IMR-90 (cell line): ENCODE results near the gene PHC3. TPM values are rescaled to one million over a fixed set of nuclear protein-coding genes. Genes with fewer than 3 reads are reported as not detected.

Experiments
- ATAC-seq: fragments of 200-7000 bp; cut with Tn5 transposase; 2 replicates; pipeline ENCODE4 v1.9.1; 2020; ENCODE audit warnings: low read depth, mild to moderate bottlenecking, moderate library complexity
- BruUV-seq: library from RNA; stranded (reverse); fragments of 400-500 nt; replicated peaks from 2 replicates; lab custom pipeline; 2021; lab: Mats Ljungman, UMichigan
- CTCF ChIA-PET: fragments of 300-600 bp; formaldehyde crosslinking; extraction: SDS; loops from one replicate; lab custom pipeline; 2021; ENCODE audit warnings: antibody characterized with exemption; lab: Yijun Ruan, JAX
- POLR2A ChIA-PET: fragments of 300-600 bp; sonication (Branson Sonifier 250); formaldehyde crosslinking; loops from one replicate; lab custom pipeline; 2022; ENCODE audit warnings: antibody characterized with exemption; ENCODE audit not compliant: unreplicated experiment; lab: Charles Lee
- DNase-seq: peaks from one replicate; pipeline ENCODE4 v3.0.0; 2013
- H2AFZ ChIP-seq: replicated peaks from 2 replicates; pipeline ENCODE3; 2013; ENCODE audit warnings: low read length, mild to moderate bottlenecking; ENCODE audit not compliant: poor library complexity
- H2AK5ac ChIP-seq: 2 replicates; pipeline ENCODE4 v1.6.1; 2013; ENCODE audit warnings: low read depth, low read length, inconsistent platforms
- H2AK9ac ChIP-seq: replicated peaks from 2 replicates; pipeline ENCODE3; 2013; ENCODE audit warnings: mild to moderate bottlenecking, low read depth, low read length, moderate library complexity; ENCODE audit not compliant: poor library complexity
- H2BK120ac ChIP-seq: 2 replicates; pipeline ENCODE4 v1.6.1; 2013; ENCODE audit warnings: low read depth, low read length, inconsistent platforms
- H2BK15ac ChIP-seq: 3 replicates; pipeline ENCODE4 v1.6.1; 2013; ENCODE audit warnings: low read depth, low read length, inconsistent platforms
- H2BK20ac ChIP-seq: 2 replicates; pipeline ENCODE4 v1.6.1; 2013; ENCODE audit warnings: low read depth, mild to moderate bottlenecking, inconsistent platforms, low read length, moderate library complexity
- H2BK5ac ChIP-seq: 2 replicates; pipeline ENCODE4 v1.6.1; 2013; ENCODE audit warnings: mild to moderate bottlenecking, low read depth, low read length, inconsistent platforms; ENCODE audit not compliant: poor library complexity, severe bottlenecking
- H3K14ac ChIP-seq: replicated peaks from 2 replicates; pipeline ENCODE4 v1.6.1; 2013; ENCODE audit warnings: low read depth, low read length, inconsistent platforms
- H3K18ac ChIP-seq: 2 replicates; pipeline ENCODE4 v1.6.1; 2013; ENCODE audit warnings: low read depth, low read length, control low read depth
- H3K23ac ChIP-seq: 2 replicates; pipeline ENCODE4 v1.6.1; 2013; ENCODE audit warnings: low read depth, low read length, inconsistent platforms
- H3K27ac ChIP-seq: 2 replicates; pipeline ENCODE4 v1.5.1; 2013; ENCODE audit warnings: mild to moderate bottlenecking, control low read depth, low read length; ENCODE audit not compliant: insufficient read depth
- H3K27me3 ChIP-seq: 2 replicates; pipeline ENCODE4 v1.6.1; 2013; ENCODE audit warnings: low read length; ENCODE audit not compliant: control insufficient read depth, insufficient read depth
- H3K36me3 ChIP-seq: 2 replicates; pipeline ENCODE4 v1.6.1; 2013; ENCODE audit warnings: low read length, mixed read lengths; ENCODE audit not compliant: control insufficient read depth, insufficient read depth
- H3K4ac ChIP-seq: 2 replicates; pipeline ENCODE4 v1.6.1; 2013; ENCODE audit warnings: low read depth, low read length, inconsistent platforms
- H3K4me1 ChIP-seq: 2 replicates; pipeline ENCODE4 v1.6.1; 2013; ENCODE audit warnings: low read length, mixed read lengths; ENCODE audit not compliant: control insufficient read depth, insufficient read depth
- H3K4me2 ChIP-seq: 2 replicates; pipeline ENCODE4 v1.6.1; 2013; ENCODE audit warnings: low read depth, mild to moderate bottlenecking, control low read depth, low read length, moderate library complexity
- H3K4me3 ChIP-seq: 2 replicates; pipeline ENCODE4 v1.5.1; 2013; ENCODE audit warnings: low read depth, mild to moderate bottlenecking, control low read depth, low read length, moderate library complexity; ENCODE audit not compliant: insufficient read depth
- H3K56ac ChIP-seq: 2 replicates; pipeline ENCODE4 v1.6.1; 2013; ENCODE audit warnings: low read length, inconsistent platforms; ENCODE audit not compliant: insufficient read depth; ENCODE audit errors: extremely low read depth
- H3K79me1 ChIP-seq, 2 experiments: 2 replicates each; pipeline ENCODE4 v1.6.1; 2013; ENCODE audit warnings: low read length in 2 of 2, inconsistent platforms in 1 of 2, low read depth in 1 of 2
- H3K9ac ChIP-seq: 2 replicates; pipeline ENCODE4 v1.6.1; 2013; ENCODE audit warnings: low read depth, low read length, control low read depth
- H3K9me1 ChIP-seq: 2 replicates; pipeline ENCODE4 v1.6.1; 2013; ENCODE audit warnings: low read length, inconsistent platforms; ENCODE audit not compliant: insufficient read depth
- H3K9me3 ChIP-seq: 2 replicates; pipeline ENCODE4 v1.6.1; 2013; ENCODE audit warnings: low read length; ENCODE audit not compliant: control insufficient read depth, insufficient read depth
- H4K20me1 ChIP-seq: 2 replicates; pipeline ENCODE4 v1.6.1; 2013; ENCODE audit warnings: low read length, inconsistent platforms; ENCODE audit not compliant: insufficient read depth
- H4K5ac ChIP-seq: 2 replicates; pipeline ENCODE4 v1.6.1; 2013; ENCODE audit warnings: mild to moderate bottlenecking, low read depth, low read length, control low read depth
- H4K8ac ChIP-seq, 2 experiments: 2 replicates each; pipeline ENCODE4 v1.6.1; 2013; ENCODE audit warnings: low read depth in 2 of 2, low read length in 2 of 2, control low read depth in 1 of 2, inconsistent platforms in 1 of 2
- H4K91ac ChIP-seq: 2 replicates; pipeline ENCODE4 v1.6.1; 2013; ENCODE audit warnings: low read depth, low read length, inconsistent platforms; ENCODE audit not compliant: insufficient read depth
- BHLHE40 ChIP-seq: fragments of 150-350 bp; IDR thresholded peaks from 2 replicates; pipeline ENCODE4 v1.6.1; 2016; ENCODE audit warnings: mild to moderate bottlenecking, low read depth, low read length
- CEBPB ChIP-seq: IDR thresholded peaks from 2 replicates; pipeline ENCODE4 v1.6.1; 2012; ENCODE audit warnings: low read depth, low read length, improper control_type of control experiment
- CHD1 ChIP-seq: IDR thresholded peaks from 2 replicates; pipeline ENCODE4 v1.6.1; 2012; ENCODE audit warnings: low read depth, low read length, improper control_type of control experiment
- CTCF ChIP-seq: conservative IDR thresholded peaks from 2 replicates; pipeline ENCODE4 v1.5.1; 2012; ENCODE audit warnings: mild to moderate bottlenecking, low read depth, low read length, improper control_type of control experiment
- ELK1 ChIP-seq: fragments of 150-350 bp; IDR thresholded peaks from 2 replicates; pipeline ENCODE4 v1.6.1; 2016; ENCODE audit warnings: low read depth, mild to moderate bottlenecking, low read length, moderate library complexity, borderline replicate concordance
- MAFK ChIP-seq: IDR thresholded peaks from 2 replicates; pipeline ENCODE4 v1.6.1; 2012; ENCODE audit warnings: low read depth, low read length, improper control_type of control experiment
- MAZ ChIP-seq: IDR thresholded peaks from 2 replicates; pipeline ENCODE4 v1.6.1; 2012; ENCODE audit warnings: low read depth, mild to moderate bottlenecking, low read length, improper control_type of control experiment, moderate library complexity, borderline replicate concordance
- MXI1 ChIP-seq: IDR thresholded peaks from 2 replicates; pipeline ENCODE4 v1.6.1; 2012; ENCODE audit warnings: low read depth, mild to moderate bottlenecking, low read length, moderate library complexity, borderline replicate concordance
- NFE2L2 ChIP-seq: fragments of 150-350 bp; IDR thresholded peaks from 2 replicates; pipeline ENCODE4 v1.6.1; 2016; ENCODE audit warnings: low read depth, mild to moderate bottlenecking, low read length
- POLR2A ChIP-seq: IDR thresholded peaks from 2 replicates; pipeline ENCODE4 v1.6.1; 2012; ENCODE audit warnings: mild to moderate bottlenecking, low read depth, low read length
- RAD21 ChIP-seq: IDR thresholded peaks from 2 replicates; pipeline ENCODE4 v1.6.1; 2012; ENCODE audit warnings: low read length, improper control_type of control experiment
- RCOR1 ChIP-seq: IDR thresholded peaks from 2 replicates; pipeline ENCODE4 v1.6.1; 2012; ENCODE audit warnings: mild to moderate bottlenecking, low read length, improper control_type of control experiment; ENCODE audit not compliant: insufficient replicate concordance
- SMC3 ChIP-seq: fragments of 150-350 bp; IDR thresholded peaks from 2 replicates; pipeline ENCODE4 v1.6.1; 2016; ENCODE audit warnings: low read depth, mild to moderate bottlenecking, antibody characterized with exemption, low read length, moderate library complexity
- USF2 ChIP-seq: fragments of 150-350 bp; IDR thresholded peaks from 2 replicates; pipeline ENCODE4 v1.6.1; 2017; ENCODE audit warnings: mild to moderate bottlenecking, antibody characterized with exemption, low read length, low read depth
- WGBS, 2 experiments: methylation state at CpG; one replicate each; pipeline versions ENCODE4 v1.1.5 to v1.1.7; 2013; ENCODE audit warnings: missing lambda C conversion rate in 2 of 2; ENCODE audit not compliant: insufficient read length in 1 of 2; ENCODE audit errors: extremely low coverage in 2 of 2; 5-methylcytosine and 5-hydroxymethylcytosine counted together
- dilution Hi-C: fragments of 300-500 bp; cut with HindIII; formaldehyde crosslinking; loops from one replicate; pipeline ENCODE4 v1.14.3; 2018; ENCODE audit warnings: low sequenced_read_pairs; ENCODE audit not compliant: unreplicated experiment
- in situ Hi-C: fragments of 300-500 bp; cut with MboI; formaldehyde crosslinking; loops from 3 replicates; pipeline ENCODE4 v1.14.3; 2019; ENCODE audit warnings: low sequenced_read_pairs, inconsistent platforms, mixed read lengths
- intact Hi-C: fragments of 100-400 bp; cut with micrococcal nuclease; formaldehyde crosslinking; loops from 2 replicates; pipeline ENCODE4 v1.10.0; 2022
- polyA plus RNA-seq, 3 experiments: library from polyadenylated mRNA; depleted of rRNA; stranded (reverse); fragments of >200 nt; gene quantifications; 2 replicates each; pipeline ENCODE4 v1.2.3, GENCODE V29; 2012; ENCODE audit warnings: low replicate concordance in 1 of 3
- total RNA-seq: library from RNA; depleted of rRNA; stranded (reverse); fragments of >200 nt; gene quantifications from 2 replicates; pipeline ENCODE4 v1.2.3, GENCODE V29; 2012

PHC3 gene
- total and polyA plus RNA-seq, 2 of the 4 experiments (the other 2 are of a cell fraction) = 18.3 to 26.3 TPM

DNA sequence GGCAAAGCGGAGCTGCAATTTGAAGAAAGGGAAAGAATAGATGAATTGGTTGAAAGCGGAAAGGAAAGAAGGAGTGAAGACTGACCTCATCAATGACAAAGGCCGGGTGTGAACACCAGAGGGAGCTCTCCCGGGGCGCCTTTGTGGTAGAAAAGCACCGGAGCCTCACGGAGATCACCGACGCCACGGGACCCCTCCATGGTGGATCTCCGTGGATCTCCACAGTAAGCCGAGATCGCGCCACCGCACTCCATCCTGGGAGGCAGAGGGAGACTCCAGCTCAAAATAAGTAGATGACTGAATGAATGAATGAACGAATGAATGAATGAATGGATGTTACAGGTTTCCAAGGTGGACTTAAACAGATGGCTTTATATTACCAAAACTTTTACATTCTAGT lies 118.8 kb downstream of the PHC3 start:
- no TSS peak for BruUV-seq
- Histone ChIP-seq H3K79me1 (no peaks in the 10 kb centered on the region), H2AK5ac (no peak overlapping the region), H3K9me3 (no peaks in the 10 kb centered on the region), H2BK120ac (no peak overlapping the region), H3K9ac (no peak overlapping the region), H3K27me3 (no peaks in the 10 kb centered on the region), H3K4ac (no peak overlapping the region), H3K14ac (no peak overlapping the region), H3K27ac (no peak overlapping the region), H3K4me3 (no peak overlapping the region), H2BK20ac (no peak overlapping the region), H3K4me2 (no peak overlapping the region), H3K4me1 (no peaks in the 10 kb centered on the region), H3K56ac (no peak overlapping the region), H3K18ac (no peak overlapping the region), H2AFZ (no peak overlapping the region), H2AK9ac (no peak overlapping the region), H3K23ac (no peak overlapping the region), H4K5ac (no peak overlapping the region), H4K20me1 (no peaks in the 10 kb centered on the region), H3K36me3 (no peaks in the 10 kb centered on the region), H3K9me1 (no peaks in the 10 kb centered on the region), H4K91ac (no peak overlapping the region), H4K8ac (no peak overlapping the region), H2BK5ac (no peak overlapping the region), H2BK15ac (no peak overlapping the region)
- TF ChIP-seq CEBPB (no peak), NFE2L2 (no peak), USF2 (no peak), CTCF (no peak), SMC3 (no peak), RCOR1 (no peak), MAFK (no peak), POLR2A (no peak), ELK1 (no peak), CHD1 (no peak), MAZ (no peak), BHLHE40 (no peak), RAD21 (no peak), MXI1 (no peak)
- in situ Hi-C loops (no loop called here), intact Hi-C loops (no loop called here), dilution Hi-C loops (no loop called here)
- 95% methylated on average over 10 of the region's 16 CpGs; no CpG with 5 or more reads in 1 of the 2 experiments for WGBS, 2 experiments
- ChIA-PET POLR2A (no interaction called here), CTCF (no interaction called here)
- ATAC-seq (no peak), DNase-seq (no peak)
